GM19395 (cell line): ENCODE data around the gene CRACDL.
"Not testable (repeated sequence)": the region's sequence is repeated elsewhere in the genome, so short reads cannot be mapped to it uniquely, and the experiment has no call there.

Experiments used
- ATAC-seq: cut with Tn5 transposase; IDR thresholded peaks from one replicate; pipeline ENCODE4 v1.9.1; 2021; ENCODE audit warnings: mild to moderate bottlenecking, moderate library complexity; ENCODE audit not compliant: unreplicated experiment

The CRACDL gene

DNA sequence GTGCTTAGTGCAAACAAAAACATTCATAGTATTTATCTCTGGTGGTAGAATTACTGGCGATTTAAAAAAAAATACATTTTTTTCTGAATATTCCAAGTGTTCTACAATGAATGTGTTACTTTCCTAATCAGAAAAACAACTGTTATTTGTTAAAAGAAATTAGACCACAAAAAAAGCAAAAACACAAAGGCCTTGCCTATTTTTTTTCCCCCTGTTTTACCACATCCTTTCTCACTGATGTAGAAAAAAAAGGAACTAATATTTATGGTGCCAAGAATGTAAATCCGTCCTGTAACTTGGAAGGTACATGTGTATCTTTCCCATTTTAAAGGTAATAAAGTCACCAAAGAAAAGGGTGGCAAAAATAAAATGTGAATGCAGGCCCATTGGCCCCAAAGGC is 176.7 kb downstream of the CRACDL start:
- ATAC-seq = no peak

DNA sequence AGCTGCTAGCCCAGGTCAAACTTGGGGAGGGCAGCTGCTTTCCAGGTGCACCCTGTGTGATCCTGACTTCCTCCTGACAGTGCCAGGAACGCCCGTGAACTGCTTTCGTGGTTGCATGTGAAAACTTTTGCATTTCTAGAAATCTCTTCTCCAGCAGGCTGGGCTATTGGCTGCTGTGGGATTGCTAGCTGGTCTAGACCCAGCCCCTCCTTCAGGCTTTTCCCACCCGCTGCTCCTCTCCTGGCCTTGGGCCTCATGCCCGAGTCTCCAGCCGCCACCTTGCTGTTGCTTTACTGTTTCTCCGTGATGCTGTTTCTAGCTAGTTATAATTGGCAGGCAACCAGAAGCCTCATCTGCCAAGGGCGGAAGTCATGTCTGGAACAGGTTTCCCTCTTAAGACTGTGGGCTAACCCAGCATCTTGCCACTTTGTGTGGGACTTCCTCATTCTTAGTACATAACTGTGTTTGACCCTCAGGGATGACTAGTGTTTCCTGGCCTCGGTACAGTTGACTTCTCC is 178.1 kb downstream of the CRACDL start:
- peak; percentile 89 for ATAC-seq

DNA sequence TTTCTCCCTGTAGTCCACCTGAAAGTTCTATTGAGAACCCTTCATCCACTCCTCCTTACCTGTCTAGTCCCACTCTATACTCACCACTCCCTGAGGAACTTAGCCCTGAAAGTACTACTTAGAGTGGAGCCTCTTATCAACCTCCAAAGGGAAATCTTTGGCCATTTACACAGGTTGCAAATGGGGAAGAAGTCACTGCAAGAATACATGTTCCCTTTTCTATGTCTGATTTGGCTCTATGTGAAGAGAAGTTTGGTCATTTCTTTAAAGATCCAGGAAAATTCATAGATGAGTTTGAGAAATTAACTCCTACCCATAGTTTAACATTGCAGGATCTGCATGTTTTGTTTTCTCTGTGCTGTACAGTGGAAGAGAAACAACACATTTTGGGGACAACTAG is 182.2 kb downstream of the CRACDL start:
- no peak for ATAC-seq

DNA sequence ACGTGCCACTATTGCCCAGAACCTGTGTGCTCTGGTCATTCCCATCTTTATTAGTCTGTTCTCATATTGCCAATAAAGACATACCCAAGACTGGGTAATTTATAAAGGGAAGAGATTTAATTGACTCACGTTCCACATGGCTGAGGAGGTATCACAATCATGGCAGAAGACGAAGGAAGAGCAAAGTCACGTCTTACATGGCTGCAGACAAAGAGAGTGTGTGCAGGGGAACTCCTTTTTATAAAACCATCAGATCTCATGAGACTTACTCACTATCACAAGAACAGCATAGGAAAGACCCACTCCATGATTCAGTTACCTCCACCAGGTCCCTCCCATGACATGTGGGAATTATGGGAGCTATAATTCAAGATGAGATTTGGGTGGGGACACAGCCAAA is 183.3 kb downstream of the CRACDL start:
- not testable (repeated sequence) for ATAC-seq

DNA sequence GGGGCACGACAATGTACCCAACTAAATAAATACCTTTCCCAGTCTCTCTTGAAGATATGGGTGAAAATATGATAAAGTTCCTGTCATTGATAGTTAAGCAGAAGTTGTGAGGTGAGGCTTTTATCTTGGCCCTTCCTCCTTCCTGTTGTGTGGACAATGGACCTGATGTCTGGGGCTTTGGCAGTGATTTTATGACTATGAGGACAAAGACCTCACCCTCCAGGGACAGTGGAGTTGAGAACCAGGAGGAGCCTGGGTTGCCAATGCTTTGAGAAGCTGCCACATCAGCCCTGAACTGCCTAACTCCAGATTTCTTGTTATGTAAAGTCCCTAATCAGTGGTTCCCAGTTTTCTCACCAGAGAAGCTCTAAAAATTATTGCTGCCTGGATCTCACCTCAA is 184.3 kb downstream of the CRACDL start:
- ATAC-seq = no peak

DNA sequence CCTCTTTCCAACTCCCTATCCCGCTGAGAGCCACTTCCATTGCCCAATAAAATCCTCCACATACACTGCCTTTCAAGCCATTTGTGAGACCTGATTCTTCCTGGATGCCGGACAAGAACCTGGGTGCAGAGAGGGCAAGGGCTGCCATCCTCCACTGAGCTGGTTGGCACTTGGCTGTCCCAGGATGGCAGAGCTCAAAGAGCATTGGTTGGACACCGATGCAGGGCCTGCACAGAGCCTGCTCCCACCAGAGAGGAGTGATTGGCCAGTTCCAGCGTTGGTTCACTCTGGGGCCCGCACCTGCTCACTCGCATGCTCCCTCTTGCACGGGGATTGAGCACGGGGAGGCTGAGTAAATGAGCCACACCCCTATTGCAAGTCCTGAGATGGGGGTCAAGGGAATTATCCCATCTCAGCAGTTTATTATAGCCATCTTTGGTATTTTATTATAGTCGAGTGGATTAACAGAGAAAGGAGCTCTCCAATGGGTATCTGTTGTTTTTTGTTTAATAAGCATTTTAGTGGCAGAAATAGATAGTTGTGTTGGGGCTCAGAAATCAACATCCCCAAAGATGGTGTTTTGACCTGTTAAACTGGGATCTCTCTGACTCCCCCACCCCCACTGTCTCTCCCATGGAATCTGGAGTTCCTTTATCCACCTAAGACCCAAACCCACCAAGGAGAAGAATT is 185.3 kb downstream of the CRACDL start:
- no peak for ATAC-seq

DNA sequence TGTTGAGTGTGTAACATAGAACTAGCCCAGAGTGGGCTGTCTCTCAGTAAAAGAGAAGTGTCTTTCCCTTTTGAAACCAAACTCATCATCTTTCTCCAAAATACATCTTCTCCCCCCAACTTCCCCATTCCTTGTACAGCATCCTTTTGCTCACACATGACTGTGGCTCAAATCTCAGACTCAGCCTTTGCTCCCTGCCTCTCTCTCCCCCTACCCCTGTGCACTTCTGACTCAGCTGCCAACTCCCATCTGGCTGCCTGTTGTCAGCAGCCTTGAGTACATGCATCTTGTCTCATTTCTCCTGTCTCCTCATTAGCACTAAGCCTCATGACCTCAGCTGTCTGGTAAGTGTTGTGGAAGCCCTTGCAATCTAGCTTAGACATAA is 187.0 kb downstream of the CRACDL start:
- no peak for ATAC-seq

DNA sequence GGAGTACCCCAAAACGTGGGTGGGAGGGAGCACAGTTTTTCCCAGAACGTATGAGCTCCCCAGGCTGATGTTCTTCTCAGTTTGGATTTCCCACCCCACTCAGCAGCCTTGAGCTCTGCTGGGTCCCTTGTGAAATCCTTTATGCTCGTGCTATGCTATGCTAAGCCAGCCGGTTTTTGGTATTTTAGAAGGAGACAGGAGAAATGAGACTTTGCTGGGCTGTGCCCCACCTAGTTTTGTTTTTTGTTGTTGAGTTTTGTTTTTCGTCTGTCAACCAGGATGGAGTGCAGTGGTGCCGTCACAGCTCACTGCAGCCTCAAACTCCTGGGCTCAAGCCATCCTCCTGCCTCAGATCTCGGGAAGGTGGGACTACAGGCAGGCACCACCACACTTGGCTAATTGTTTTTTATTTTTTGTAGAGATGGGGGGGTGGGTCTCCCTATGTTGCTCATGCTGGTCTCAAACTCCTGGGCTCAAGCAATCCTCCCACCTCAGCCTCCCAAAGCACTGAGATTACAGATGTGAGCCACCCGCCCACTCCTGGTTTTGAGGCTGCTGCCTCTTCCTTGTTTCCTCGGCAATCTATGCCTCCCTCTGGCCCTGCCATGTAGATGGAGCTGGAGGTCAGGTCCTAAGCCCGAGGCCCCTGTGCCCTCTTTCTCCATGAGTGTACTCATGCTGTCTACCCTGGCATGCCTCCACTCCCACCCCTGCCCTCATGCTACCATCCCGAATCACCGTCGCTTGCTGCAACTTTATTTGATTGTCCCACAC is 187.5 kb downstream of the CRACDL start:
- no peak for ATAC-seq

DNA sequence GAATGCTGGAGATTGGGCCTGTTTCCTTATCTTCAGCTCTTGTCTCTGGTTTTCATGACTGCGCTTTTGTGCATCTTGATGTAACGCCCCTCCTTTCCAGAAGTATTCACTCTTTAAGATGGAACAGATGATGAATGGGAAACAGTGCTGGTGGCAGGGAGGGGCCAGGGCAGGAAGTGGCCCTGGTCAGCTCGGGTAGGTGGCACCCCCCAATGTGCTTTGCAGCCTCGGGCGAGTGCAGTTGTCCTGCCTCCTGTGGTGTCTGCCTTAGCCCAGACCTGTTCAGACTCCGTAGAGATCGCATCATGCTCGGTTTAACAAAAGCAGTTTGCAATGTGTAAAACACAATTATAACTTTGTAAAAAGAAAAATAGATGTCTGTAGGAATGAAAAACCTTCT is 188.1 kb downstream of the CRACDL start:
- no peak for ATAC-seq

DNA sequence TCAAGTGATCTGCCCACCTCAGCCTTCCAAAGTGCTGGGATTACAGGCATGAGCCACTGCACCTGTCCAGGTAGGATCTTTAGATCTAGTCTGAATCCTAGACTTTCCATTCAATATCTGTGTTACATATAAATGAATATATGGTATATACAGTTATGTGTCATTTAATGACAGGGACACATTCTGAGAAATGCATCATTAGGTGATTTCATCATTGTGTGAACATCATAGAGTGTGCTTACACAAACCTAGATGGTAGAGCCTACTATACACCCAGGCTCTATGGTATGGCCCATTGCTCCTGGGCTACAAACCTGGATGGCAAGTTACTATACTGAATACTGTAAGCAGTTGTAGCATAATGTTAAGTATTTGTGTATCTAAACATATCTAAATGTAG is 189.6 kb downstream of the CRACDL start:
- ATAC-seq = no peak

DNA sequence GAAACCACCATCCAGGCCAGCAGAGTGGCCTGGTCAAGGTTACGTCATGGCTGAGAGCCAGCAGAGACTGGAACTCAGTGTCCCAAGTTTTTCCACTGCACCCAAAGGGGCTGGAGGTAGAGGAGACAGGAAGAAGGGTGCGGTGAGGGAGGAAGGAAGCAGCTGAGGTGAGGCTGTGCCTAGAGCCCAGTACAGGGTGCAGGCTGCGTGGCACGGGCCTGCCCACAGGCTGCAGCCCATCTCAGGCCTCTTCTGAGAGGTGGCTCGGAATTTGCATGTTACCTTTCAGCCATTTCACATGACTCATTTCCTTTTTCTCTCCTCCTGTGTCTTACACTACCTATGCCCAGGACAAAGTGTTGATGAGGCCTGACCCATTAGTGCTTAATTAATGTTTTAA is 191.4 kb downstream of the CRACDL start:
- ATAC-seq = no peak
